OCI-LY7 (cell line): ENCODE data around the gene ZNF396. TPM values are rescaled to one million over a fixed set of nuclear protein-coding genes. Genes with fewer than 3 reads are reported as not detected.

Source experiments
- BruUV-seq: library from RNA; stranded (reverse); fragments of 400-500 nt; replicated peaks from 2 replicates; lab custom pipeline; 2021; lab: Mats Ljungman, UMichigan
- CTCF ChIA-PET: fragments of 300-600 bp; sonication (Branson Sonifier 250); formaldehyde crosslinking; loops from one replicate; lab custom pipeline; 2022; ENCODE audit warnings: antibody characterized with exemption; ENCODE audit not compliant: unreplicated experiment; lab: Charles Lee
- POLR2A ChIA-PET: fragments of 300-600 bp; sonication (Branson Sonifier 250); formaldehyde crosslinking; loops from one replicate; lab custom pipeline; 2022; ENCODE audit warnings: antibody characterized with exemption; lab: Charles Lee
- DNase-seq: peaks from one replicate; pipeline ENCODE4 v3.0.0-alpha.2; 2015; ENCODE audit warnings: low spot score
- H2AFZ ChIP-seq: fragments of 200-600 bp; sonication (generic), shearing (Covaris generic); 2 replicates; pipeline ENCODE4 v1.6.1; 2014; ENCODE audit warnings: mild to moderate bottlenecking, antibody characterized with exemption, low read length, moderate library complexity
- H3K27ac ChIP-seq: fragments of 200-600 bp; sonication (generic); 2 replicates; pipeline ENCODE4 v1.5.1; 2014; ENCODE audit warnings: mixed run types, low read depth, mild to moderate bottlenecking, moderate library complexity, low read length, inconsistent platforms; ENCODE audit not compliant: poor library complexity, severe bottlenecking
- H3K36me3 ChIP-seq: fragments of 200-600 bp; sonication (generic); 2 replicates; pipeline ENCODE4 v1.6.1; 2014; ENCODE audit warnings: mild to moderate bottlenecking, antibody characterized with exemption, low read length, moderate library complexity, mixed read lengths; ENCODE audit not compliant: insufficient read depth
- H3K4me1 ChIP-seq: fragments of 200-600 bp; sonication (generic); 2 replicates; pipeline ENCODE4 v1.5.1; 2014; ENCODE audit warnings: mild to moderate bottlenecking, low read length; ENCODE audit not compliant: insufficient read depth, poor library complexity, severe bottlenecking
- H3K4me2 ChIP-seq: fragments of 200-600 bp; sonication (generic); 2 replicates; pipeline ENCODE4 v1.6.1; 2014; ENCODE audit warnings: mild to moderate bottlenecking, low read length
- H3K4me3 ChIP-seq: fragments of 200-600 bp; sonication (generic); 2 replicates; pipeline ENCODE4 v1.5.1; 2014; ENCODE audit warnings: mild to moderate bottlenecking, low read depth, low read length; ENCODE audit not compliant: poor library complexity, severe bottlenecking
- H3K79me2 ChIP-seq: fragments of 200-600 bp; sonication (generic); 2 replicates; pipeline ENCODE4 v1.6.1; 2016; ENCODE audit warnings: low read depth, mild to moderate bottlenecking, low read length, moderate library complexity, mixed read lengths; ENCODE audit not compliant: insufficient read depth
- H3K9me2 ChIP-seq: fragments of 200-600 bp; sonication (generic); 2 replicates; pipeline ENCODE4 v1.6.1; 2016; ENCODE audit warnings: mild to moderate bottlenecking, low read length, mixed read lengths; ENCODE audit not compliant: insufficient read depth
- H3K9me3 ChIP-seq: fragments of 200-600 bp; sonication (generic); 2 replicates; pipeline ENCODE4 v1.6.1; 2014; ENCODE audit warnings: mild to moderate bottlenecking, mixed run types, low read length, mixed read lengths
- H4K20me1 ChIP-seq: fragments of 200-600 bp; sonication (generic); 2 replicates; pipeline ENCODE4 v1.6.1; 2014; ENCODE audit warnings: mild to moderate bottlenecking, antibody characterized with exemption, low read length, moderate library complexity, mixed read lengths; ENCODE audit not compliant: insufficient read depth
- EZH2phosphoT487 ChIP-seq: fragments of 200-600 bp; sonication (generic); IDR thresholded peaks from 2 replicates; pipeline ENCODE4 v1.6.1; 2018; ENCODE audit warnings: low read depth, borderline replicate concordance, mild to moderate bottlenecking, mixed run types, antibody characterized with exemption, low read length, moderate library complexity, mixed read lengths
- intact Hi-C: fragments of 100-400 bp; cut with micrococcal nuclease; formaldehyde crosslinking; loops from one replicate; pipeline ENCODE4 v1.10.0; 2022; ENCODE audit not compliant: unreplicated experiment
- total RNA-seq, 2 experiments: library from RNA; depleted of rRNA in 1 of 2; stranded (reverse); fragments of >200 nt in 1 of 2; shearing (Covaris generic) in 1 of 2; gene quantifications; 2 replicates each; pipeline ENCODE4 v1.2.3, GENCODE V29; 2014 to 2022
- TF ChIP-seq, protein P1 (sequence below): fragments of 200-600 bp; sonication (generic); conservative IDR thresholded peaks from 2 replicates; pipeline ENCODE4 v1.5.1; 2014; ENCODE audit warnings: mild to moderate bottlenecking, antibody characterized with exemption, low read length, moderate library complexity, mixed read lengths

Gene ZNF396
- total RNA-seq, 2 experiments from 2014 or later = 0.38 to 1.1 TPM

DNA sequence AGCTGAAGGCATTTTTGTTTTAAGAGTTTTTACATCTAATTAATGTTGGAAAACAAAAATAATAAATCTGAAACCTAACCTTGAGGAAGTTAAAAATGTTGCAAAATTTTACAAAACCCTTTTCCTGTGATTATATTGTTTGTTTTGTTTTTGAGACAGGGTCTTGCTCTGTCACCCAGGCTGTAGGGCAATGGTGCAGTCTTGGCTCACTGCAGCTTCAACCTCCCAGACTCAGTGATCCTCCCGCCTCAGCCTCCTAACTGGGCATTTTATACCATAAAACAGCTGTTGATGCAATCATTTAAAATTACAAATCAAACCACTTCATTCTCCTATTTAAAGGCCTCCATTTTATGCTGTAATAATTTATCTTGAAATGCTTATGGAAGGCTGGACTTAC lies 31.2 kb downstream of the ZNF396 start:
- H3K9me2 ChIP-seq = no peaks in the 10 kb centered on the region
- H4K20me1 ChIP-seq = peaks cover 15% of the 10 kb centered on the region
- H3K79me2 ChIP-seq = peaks cover 32% of the 10 kb centered on the region
- ChIA-PET CTCF (no interaction called here), POLR2A (interaction anchor here (0.6 to 1.8 kb wide), 2 partner anchors 106 to 220 kb away, joined by 3 to 8 read pairs; no protein-coding TSS in a partner anchor)
- no peak for TF ChIP-seq EZH2phosphoT487
- TF ChIP-seq, protein P1, sequence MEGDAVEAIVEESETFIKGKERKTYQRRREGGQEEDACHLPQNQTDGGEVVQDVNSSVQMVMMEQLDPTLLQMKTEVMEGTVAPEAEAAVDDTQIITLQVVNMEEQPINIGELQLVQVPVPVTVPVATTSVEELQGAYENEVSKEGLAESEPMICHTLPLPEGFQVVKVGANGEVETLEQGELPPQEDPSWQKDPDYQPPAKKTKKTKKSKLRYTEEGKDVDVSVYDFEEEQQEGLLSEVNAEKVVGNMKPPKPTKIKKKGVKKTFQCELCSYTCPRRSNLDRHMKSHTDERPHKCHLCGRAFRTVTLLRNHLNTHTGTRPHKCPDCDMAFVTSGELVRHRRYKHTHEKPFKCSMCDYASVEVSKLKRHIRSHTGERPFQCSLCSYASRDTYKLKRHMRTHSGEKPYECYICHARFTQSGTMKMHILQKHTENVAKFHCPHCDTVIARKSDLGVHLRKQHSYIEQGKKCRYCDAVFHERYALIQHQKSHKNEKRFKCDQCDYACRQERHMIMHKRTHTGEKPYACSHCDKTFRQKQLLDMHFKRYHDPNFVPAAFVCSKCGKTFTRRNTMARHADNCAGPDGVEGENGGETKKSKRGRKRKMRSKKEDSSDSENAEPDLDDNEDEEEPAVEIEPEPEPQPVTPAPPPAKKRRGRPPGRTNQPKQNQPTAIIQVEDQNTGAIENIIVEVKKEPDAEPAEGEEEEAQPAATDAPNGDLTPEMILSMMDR = no peak
- no TSS peak for BruUV-seq
- peak overlapping the region; percentile 88 for H3K4me2 ChIP-seq
- H3K4me3 ChIP-seq = peak overlapping the region; percentile 92
- H3K9me3 ChIP-seq = no peaks in the 10 kb centered on the region
- H3K27ac ChIP-seq = peak overlapping the region; percentile 83
- DNase-seq = no peak
- H3K4me1 ChIP-seq = peaks cover 24% of the 10 kb centered on the region
- H2AFZ ChIP-seq = peak overlapping the region; percentile 99
- peaks cover 12% of the 10 kb centered on the region for H3K36me3 ChIP-seq
- intact Hi-C loops = loop anchor here (2.0 kb wide), 1 partner anchor 55 kb away; the partner anchor contains the start of gene ZSCAN30

DNA sequence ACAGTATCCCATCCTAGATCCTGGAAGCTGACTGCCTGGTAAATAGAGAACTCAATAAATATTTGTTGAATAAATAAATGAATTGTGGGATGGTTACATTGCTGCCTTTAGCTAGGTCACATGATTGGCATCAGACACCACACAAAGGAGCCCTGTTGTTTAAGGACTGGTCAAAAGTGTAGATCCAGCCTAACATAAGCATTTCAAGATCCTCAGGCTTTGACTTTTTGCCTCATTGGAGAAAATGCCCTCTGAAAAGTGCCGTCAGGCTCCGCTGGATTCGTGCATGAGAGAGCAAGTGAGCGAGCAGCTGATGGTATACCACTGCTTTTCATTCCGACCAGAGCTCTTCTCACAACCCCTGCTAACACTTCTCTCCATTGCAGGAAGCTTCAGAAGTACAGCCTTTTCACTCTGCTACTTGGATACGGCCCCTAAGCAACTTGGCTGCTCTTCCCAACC lies 31.6 kb downstream of the ZNF396 start:
- Histone ChIP-seq H4K20me1 (peaks cover 15% of the 10 kb centered on the region), H3K4me2 (peak overlapping the region; percentile 88), H3K4me3 (peak overlapping the region; percentile 92), H2AFZ (peak overlapping the region; percentile 99), H3K9me3 (no peaks in the 10 kb centered on the region), H3K36me3 (peaks cover 16% of the 10 kb centered on the region), H3K4me1 (peaks cover 24% of the 10 kb centered on the region), H3K9me2 (no peaks in the 10 kb centered on the region), H3K27ac (peak overlapping the region; percentile 83), H3K79me2 (peaks cover 36% of the 10 kb centered on the region)
- ChIA-PET POLR2A (interaction anchor here (0.6 to 1.8 kb wide), 4 partner anchors 56 to 220 kb away, joined by 3 to 8 read pairs (median 6); partner anchors contain the start of gene ZSCAN30), CTCF (no interaction called here)
- BruUV-seq = no TSS peak
- DNase-seq = peak; percentile 53
- TF ChIP-seq, protein P1 = no peak
- TF ChIP-seq EZH2phosphoT487 = no peak
- intact Hi-C loops = loop anchor here (2.0 kb wide), 1 partner anchor 55 kb away; the partner anchor contains the start of gene ZSCAN30
